Ectodermal cell (in vitro differentiated cells): ENCODE data around the gene SARDH.

ENCODE experiments used
- H3K27ac ChIP-seq: 2 replicates; pipeline ENCODE4 v1.7.0; 2013; ENCODE audit warnings: mild to moderate bottlenecking, low read depth, low read length; ENCODE audit not compliant: insufficient read depth, poor library complexity, severe bottlenecking
- H3K27me3 ChIP-seq: 2 replicates; pipeline ENCODE4 v1.7.0; 2013; ENCODE audit warnings: mild to moderate bottlenecking, low read length; ENCODE audit not compliant: insufficient read depth, control insufficient read depth, poor library complexity, severe bottlenecking
- H3K36me3 ChIP-seq: one replicate; pipeline ENCODE4 v1.7.0; 2013; ENCODE audit warnings: low read length; ENCODE audit not compliant: control insufficient read depth, insufficient read depth
- H3K4me1 ChIP-seq: one replicate; pipeline ENCODE4 v1.7.0; 2013; ENCODE audit warnings: low read length; ENCODE audit not compliant: control insufficient read depth, insufficient read depth
- H3K4me3 ChIP-seq: 2 replicates; pipeline ENCODE4 v1.7.0; 2013; ENCODE audit warnings: low read depth, low read length, control low read depth; ENCODE audit not compliant: insufficient read depth
- H3K9me3 ChIP-seq: 2 replicates; pipeline ENCODE4 v1.7.0; 2013; ENCODE audit warnings: mild to moderate bottlenecking, low read length, moderate library complexity; ENCODE audit not compliant: control insufficient read depth
- WGBS, 2 experiments: methylation state at CpG; one replicate each; pipeline ENCODE4 v1.1.7; 2013; ENCODE audit warnings: missing lambda C conversion rate in 2 of 2; 5-methylcytosine and 5-hydroxymethylcytosine counted together

Gene SARDH

GRCh38 chr9:133689151-133689763, 48.9 kb downstream of the SARDH start:
- H3K4me3 ChIP-seq: no peak overlapping the region
- no peaks in the 10 kb centered on the region for H3K27me3 ChIP-seq
- H3K27ac ChIP-seq: no peak overlapping the region
- 89% methylated on average over 10 of the region's 10 CpGs for WGBS, 2 experiments
- no peaks in the 10 kb centered on the region for H3K9me3 ChIP-seq
- H3K36me3 ChIP-seq: no peaks in the 10 kb centered on the region
- H3K4me1 ChIP-seq: peaks cover 4% of the 10 kb centered on the region

- peaks cover 11% of the 10 kb centered on the region for H3K4me1 ChIP-seq
- H3K4me3 ChIP-seq: no peak overlapping the region
- whole genome bisulfite sequencing, 2 experiments: 91 to 92% methylated on average over 34 of the region's 34 CpGs
Observed at GRCh38 chr9:133687856-133688761, 50.0 kb downstream of the SARDH start.

GRCh38 chr9:133686642-133687575, 51.2 kb downstream of the SARDH start:
- no peaks in the 10 kb centered on the region for H3K27me3 ChIP-seq
- no peaks in the 10 kb centered on the region for H3K9me3 ChIP-seq
- no peak overlapping the region for H3K27ac ChIP-seq
- H3K36me3 ChIP-seq: no peaks in the 10 kb centered on the region
- H3K4me1 ChIP-seq: peaks cover 11% of the 10 kb centered on the region
- WGBS, 2 experiments: 94% methylated on average over 24 of the region's 24 CpGs
- no peak overlapping the region for H3K4me3 ChIP-seq

More at GRCh38 chr9:133687856-133688761, 50.0 kb downstream of the SARDH start:
- Histone ChIP-seq H3K27ac (no peak overlapping the region), H3K9me3 (no peaks in the 10 kb centered on the region), H3K27me3 (no peaks in the 10 kb centered on the region), H3K36me3 (no peaks in the 10 kb centered on the region)

DNA sequence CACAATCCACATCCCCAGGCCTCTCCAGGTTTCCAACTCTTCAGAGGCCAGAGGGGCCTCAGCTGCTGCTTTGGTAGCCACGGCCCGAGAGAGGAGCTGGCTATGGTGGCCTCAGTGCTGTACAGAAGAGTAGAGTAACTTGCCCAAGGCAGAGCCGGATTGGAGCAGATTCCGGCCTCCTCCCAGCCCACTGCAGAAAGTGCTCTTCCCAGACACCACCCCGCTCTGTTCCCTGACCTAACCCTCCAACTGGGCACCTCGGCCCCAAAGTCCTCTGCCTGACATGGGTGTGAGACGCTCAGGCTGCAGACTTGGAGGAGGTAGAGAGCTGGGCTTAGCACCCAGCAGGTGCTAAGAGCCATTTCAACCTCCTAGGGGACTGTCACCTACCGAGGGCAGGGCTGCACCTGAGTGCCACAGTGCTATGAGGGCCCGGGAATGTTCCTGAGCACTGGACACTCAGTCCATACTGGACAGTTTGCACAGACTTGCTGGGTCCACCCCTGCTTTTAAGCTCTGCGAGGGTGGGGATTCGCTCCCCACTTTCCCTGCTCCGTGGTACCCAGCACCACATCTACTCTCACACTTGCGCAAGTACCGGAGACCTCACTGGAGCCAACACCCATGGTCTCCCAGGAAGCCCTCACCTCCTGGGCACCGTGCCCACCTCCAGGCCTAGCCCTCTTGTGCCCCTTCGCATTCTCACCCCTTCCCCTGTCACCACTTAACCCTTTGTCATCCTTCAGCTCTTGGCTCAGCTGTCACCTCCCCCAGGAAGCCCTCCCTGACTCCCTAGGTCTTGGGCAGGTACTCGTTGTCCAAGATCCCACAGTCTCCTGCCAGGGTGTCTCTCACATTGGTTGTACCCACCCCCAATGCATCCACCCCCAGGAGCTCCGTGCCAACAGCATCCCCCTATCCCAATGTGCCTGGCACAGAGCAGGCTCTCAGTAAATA, 52.2 kb downstream of the SARDH start:
- Histone ChIP-seq H3K4me3 (no peak overlapping the region), H3K36me3 (no peaks in the 10 kb centered on the region)

DNA sequence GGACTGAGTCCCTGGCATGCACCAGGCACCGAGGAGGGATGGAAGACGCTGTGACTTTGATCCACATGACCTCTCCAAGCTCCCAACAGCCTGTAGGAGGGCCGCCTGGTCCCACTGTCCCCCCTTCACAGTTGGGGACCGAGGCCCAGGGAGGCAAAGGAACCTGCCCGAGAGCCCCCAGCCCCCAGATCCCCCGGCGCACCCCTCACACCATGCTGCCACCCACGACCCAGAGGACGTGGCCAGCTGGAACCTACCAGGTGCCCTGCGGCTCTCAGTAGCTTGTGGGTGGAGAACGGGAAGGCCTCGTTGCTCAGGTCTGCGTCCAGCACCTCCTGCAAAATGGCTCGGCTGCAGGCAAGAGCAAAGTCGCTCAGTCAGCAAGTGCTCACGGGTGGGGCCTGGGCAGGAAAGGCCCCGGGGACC, 53.2 kb downstream of the SARDH start:
- H3K4me3 ChIP-seq: no peak overlapping the region
- no peaks in the 10 kb centered on the region for H3K9me3 ChIP-seq
- no peak overlapping the region for H3K27ac ChIP-seq
- 93% methylated on average over 17 of the region's 17 CpGs for WGBS, 2 experiments
- H3K27me3 ChIP-seq: no peaks in the 10 kb centered on the region
- H3K4me1 ChIP-seq: peaks cover 6% of the 10 kb centered on the region
- no peaks in the 10 kb centered on the region for H3K36me3 ChIP-seq

More for the DNA sequence above, 52.2 kb downstream of the SARDH start:
- no peaks in the 10 kb centered on the region for H3K27me3 ChIP-seq
- 91 to 92% methylated on average over 18 of the region's 18 CpGs for WGBS, 2 experiments
- H3K4me1 ChIP-seq: peaks cover 6% of the 10 kb centered on the region
- no peaks in the 10 kb centered on the region for H3K9me3 ChIP-seq
- no peak overlapping the region for H3K27ac ChIP-seq

GRCh38 chr9:133684121-133684935, 53.8 kb downstream of the SARDH start:
- H3K36me3 ChIP-seq: no peaks in the 10 kb centered on the region
- peaks cover 6% of the 10 kb centered on the region for H3K4me1 ChIP-seq
- WGBS, 2 experiments: 90% methylated on average over 26 of the region's 26 CpGs
- no peaks in the 10 kb centered on the region for H3K9me3 ChIP-seq
- no peak overlapping the region for H3K4me3 ChIP-seq
- no peaks in the 10 kb centered on the region for H3K27me3 ChIP-seq
- no peak overlapping the region for H3K27ac ChIP-seq

GRCh38 chr9:133683586-133684120, 54.5 kb downstream of the SARDH start:
- no peaks in the 10 kb centered on the region for H3K27me3 ChIP-seq
- WGBS, 2 experiments: 82 to 85% methylated on average over 19 of the region's 19 CpGs
- H3K27ac ChIP-seq: no peak overlapping the region
- H3K4me3 ChIP-seq: no peak overlapping the region
- H3K9me3 ChIP-seq: no peaks in the 10 kb centered on the region
- H3K4me1 ChIP-seq: peaks cover 6% of the 10 kb centered on the region
- H3K36me3 ChIP-seq: no peaks in the 10 kb centered on the region

DNA sequence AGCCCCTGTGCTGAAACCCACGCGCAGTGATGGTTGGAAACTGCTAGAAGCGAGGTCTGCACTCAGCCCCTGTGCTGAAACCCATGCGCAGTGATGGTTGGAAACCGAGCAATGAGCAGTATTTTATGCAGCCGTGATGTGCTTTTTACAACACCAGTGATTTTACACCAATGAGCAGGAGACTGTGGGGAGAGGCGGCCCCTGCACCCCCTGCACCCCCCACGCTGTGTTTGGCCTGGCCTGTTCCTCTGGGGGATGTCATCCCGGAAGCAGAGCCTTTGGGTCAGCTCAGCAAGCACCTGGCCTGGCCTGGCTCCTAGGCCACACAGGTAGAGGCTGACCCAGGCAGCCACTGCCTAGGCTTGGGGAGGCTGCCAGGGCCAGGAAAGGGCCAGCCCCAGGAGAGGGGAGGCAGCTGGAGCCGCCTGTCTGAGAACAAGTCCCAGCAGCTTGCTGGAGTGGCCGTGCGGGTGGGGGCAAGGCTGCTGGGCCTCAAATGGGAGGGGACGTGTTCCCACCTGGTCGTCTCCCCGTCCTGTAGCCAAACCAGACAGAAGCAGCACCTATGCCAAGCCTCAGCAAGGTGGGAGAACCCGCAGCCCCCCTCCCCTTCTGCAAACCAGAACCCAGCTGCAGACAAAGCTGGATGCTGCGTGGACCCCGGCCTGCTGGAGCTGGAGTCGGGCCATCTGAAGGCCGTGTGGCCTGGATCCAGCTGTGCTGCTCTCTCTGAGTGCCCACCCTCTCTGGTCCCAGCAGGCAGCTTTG, 55.1 kb downstream of the SARDH start:
- no peak overlapping the region for H3K4me3 ChIP-seq
- 92 to 94% methylated on average over 20 of the region's 20 CpGs for WGBS, 2 experiments
- H3K9me3 ChIP-seq: no peaks in the 10 kb centered on the region
- H3K36me3 ChIP-seq: no peaks in the 10 kb centered on the region
- no peak overlapping the region for H3K27ac ChIP-seq
- peaks cover 6% of the 10 kb centered on the region for H3K4me1 ChIP-seq
- H3K27me3 ChIP-seq: no peaks in the 10 kb centered on the region
